Measurements from ENCODE around the gene USP25.
A peak's percentile ranks its signal among the peaks of the same experiment; 100 is the strongest.

USP25 gene, protein sequence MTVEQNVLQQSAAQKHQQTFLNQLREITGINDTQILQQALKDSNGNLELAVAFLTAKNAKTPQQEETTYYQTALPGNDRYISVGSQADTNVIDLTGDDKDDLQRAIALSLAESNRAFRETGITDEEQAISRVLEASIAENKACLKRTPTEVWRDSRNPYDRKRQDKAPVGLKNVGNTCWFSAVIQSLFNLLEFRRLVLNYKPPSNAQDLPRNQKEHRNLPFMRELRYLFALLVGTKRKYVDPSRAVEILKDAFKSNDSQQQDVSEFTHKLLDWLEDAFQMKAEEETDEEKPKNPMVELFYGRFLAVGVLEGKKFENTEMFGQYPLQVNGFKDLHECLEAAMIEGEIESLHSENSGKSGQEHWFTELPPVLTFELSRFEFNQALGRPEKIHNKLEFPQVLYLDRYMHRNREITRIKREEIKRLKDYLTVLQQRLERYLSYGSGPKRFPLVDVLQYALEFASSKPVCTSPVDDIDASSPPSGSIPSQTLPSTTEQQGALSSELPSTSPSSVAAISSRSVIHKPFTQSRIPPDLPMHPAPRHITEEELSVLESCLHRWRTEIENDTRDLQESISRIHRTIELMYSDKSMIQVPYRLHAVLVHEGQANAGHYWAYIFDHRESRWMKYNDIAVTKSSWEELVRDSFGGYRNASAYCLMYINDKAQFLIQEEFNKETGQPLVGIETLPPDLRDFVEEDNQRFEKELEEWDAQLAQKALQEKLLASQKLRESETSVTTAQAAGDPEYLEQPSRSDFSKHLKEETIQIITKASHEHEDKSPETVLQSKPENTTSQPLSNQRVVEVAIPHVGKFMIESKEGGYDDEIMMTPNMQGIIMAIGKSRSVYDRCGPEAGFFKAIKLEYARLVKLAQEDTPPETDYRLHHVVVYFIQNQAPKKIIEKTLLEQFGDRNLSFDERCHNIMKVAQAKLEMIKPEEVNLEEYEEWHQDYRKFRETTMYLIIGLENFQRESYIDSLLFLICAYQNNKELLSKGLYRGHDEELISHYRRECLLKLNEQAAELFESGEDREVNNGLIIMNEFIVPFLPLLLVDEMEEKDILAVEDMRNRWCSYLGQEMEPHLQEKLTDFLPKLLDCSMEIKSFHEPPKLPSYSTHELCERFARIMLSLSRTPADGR

DNA sequence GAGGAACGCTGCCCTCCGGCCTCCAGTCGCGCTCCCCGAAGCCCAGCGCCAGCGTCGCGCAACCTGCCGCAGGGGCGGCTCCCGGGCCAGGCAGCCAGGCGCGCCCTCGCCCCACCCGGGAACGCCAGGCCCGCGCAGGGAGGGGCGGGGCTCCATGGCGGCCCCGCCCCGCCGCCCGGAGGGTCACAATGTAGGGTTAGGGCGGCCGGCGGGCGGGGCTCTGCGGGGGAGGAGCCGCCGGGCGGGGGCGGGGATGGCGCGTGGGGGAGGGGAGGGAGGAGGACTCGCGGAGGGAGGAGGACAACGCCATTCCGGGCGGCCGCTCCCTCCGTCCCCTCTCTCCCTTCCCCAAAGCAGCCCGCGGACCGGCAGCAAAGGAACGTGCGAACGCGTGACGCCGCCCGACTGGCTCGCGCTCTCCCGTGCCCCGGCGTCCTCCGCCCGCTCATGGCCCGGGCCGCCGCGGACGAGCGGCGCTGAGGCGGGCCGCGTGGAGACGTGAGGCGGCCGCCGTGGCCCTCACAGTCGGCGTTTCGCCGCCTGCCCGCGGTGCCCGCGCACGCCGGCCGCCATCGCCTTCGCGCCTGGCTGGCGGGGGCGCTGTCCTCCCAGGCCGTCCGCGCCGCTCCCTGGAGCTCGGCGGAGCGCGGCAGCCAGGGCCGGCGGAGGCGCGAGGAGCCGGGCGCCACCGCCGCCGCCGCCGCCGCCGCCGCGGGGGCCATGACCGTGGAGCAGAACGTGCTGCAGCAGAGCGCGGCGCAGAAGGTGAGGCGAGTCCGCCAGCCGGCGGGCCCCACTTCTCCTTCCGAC is at the start of gene USP25:
Gene USP25 (plus strand): TSS at position 309 of the 810 bp plus-strand sequence. CDS start 412 bp downstream, at position 721.
- DNase-seq, result peak; percentile 67 to 71

DNA sequence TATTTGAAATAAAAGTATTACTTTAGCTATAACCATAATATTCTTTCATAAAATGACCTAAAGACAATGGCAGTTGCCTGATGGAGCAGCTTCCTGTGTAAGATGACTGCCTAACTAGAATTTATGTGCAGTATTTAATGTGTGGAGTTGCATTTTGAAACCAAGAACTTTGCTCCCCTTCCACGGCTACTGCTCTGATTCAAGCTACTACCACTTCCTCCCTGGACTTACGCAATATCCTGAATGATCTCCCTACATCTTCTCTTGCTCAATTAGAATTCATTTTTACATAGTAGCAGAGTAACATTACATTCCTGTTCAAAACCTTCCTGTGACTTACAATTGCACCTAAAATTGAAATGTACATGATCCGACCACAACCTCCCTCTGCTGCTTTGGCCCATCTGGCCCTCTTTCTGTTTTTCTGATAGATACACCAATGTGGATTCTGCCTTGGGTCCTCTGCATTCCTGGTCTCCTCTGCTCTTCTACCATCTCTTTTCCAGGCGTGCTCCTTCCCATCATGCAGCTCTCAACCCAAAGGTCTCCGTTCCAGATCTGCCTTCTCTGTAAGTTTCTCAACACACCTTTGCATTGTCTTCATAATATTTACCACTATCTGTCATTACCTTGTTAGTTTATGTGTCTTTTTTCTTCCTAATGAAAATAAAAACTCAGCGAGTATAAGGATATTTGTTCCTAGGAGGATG is 47.4 kb upstream of the USP25 start:
- peak; percentile 94 to 97 for DNase-seq

- peak; percentile 6 to 27 for DNase-seq
Measured at GRCh38 chr21:15682977-15683376, 46.8 kb upstream of the USP25 start.

GRCh38 chr21:15686506-15686905 is 43.3 kb upstream of the USP25 start:
- peak; percentile 70 to 80 for DNase-seq

DNA sequence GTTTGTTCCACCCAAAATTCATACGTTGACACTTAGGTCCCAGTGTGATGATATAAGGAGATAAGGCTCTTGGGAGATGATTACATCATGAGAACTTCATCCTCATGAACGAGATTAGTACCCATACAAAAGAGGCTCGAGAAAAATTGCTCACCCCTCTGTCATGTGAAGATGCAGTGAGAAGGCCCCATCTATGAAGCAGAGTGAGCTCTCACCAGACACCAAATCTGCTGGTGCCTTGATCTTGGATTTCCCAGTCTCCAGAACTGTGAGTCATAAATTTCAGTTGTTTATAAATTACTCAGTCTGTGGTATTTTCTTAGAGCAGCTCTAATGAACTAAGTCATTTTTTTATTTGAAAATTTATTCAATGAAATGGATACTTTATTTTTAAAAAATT is 42.6 kb upstream of the USP25 start:
- DNase-seq, result no peak

DNA sequence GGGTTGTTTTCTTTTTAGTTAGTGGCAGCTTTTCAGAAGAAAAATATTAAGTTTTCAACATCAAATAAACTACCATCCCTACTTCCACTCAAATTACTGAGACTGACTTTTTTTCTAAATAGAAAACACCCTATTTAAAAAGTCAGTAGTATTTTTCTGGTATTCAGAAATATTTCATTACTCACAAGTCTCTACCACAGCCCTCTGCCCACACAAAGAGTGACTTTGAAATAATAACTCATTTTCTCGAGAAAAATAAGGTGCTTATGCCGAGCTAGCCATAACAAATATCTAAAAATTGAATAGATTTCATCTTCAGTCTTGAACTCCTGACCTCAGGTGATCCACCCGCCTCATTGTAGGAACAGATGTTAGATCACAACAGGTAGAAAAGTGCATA is 41.8 kb upstream of the USP25 start:
- DNase-seq, result no peak

DNA sequence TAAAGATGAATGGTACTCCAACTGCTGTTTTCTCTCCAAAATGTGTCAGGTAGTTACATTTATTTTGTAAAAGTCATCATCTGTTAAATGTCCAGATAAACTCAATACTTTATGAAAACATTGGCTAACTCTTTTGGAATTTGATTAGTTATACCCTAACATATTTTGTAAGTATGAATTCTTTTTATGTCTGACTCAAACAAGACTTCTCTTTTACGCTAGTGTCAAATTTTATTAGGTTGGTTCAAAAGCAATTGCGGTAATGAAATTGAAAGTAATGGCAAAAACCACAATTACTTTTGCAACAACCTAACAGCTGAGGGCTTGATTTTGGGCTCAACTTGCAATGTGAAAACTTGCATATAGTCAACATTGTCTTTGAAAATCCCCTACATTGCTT is 41.0 kb upstream of the USP25 start:
- DNase-seq, result no peak

- DNase-seq, result no peak
Measured at GRCh38 chr21:15692711-15693110, 37.1 kb upstream of the USP25 start.

GRCh38 chr21:15695241-15695640 is 34.5 kb upstream of the USP25 start:
- DNase-seq, result no peak

GRCh38 chr21:15701830-15702229 is 28.0 kb upstream of the USP25 start:
- no peak for DNase-seq

DNA sequence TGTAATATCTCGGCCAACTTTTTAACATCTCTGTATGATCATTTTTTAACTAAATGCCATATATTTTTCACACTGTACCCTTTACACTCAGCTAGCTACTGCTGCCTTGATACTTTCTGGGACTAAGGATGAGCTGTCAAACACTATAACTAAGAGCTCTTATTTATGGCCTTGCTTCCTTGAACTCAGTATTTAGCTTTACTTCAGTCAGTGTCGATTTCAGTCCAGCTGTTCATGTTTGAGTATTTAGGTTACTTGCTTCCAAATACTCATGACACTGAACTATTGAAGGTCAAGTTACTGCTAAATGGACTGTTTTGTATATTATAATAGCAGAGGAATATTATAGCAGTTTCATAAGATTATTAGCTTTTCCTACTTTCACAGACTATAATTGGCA is 25.9 kb upstream of the USP25 start:
- no peak for DNase-seq

- DNase-seq, result peak; percentile 4 to 6
Measured at GRCh38 chr21:15706696-15707095, 23.1 kb upstream of the USP25 start.

GRCh38 chr21:15713412-15713811 is 16.4 kb upstream of the USP25 start:
- no peak for DNase-seq

GRCh38 chr21:15718711-15719110 is 11.1 kb upstream of the USP25 start:
- no peak for DNase-seq

- no peak for DNase-seq
Measured at GRCh38 chr21:15719976-15720375, 9.8 kb upstream of the USP25 start.

GRCh38 chr21:15722591-15723324 is 7.0 kb upstream of the USP25 start:
- DNase-seq, result no peak

GRCh38 chr21:15725949-15726348 is 3.8 kb upstream of the USP25 start:
- DNase-seq, result no peak

GRCh38 chr21:15728046-15728445 is 1.7 kb upstream of the USP25 start:
- DNase-seq, result no peak

DNA sequence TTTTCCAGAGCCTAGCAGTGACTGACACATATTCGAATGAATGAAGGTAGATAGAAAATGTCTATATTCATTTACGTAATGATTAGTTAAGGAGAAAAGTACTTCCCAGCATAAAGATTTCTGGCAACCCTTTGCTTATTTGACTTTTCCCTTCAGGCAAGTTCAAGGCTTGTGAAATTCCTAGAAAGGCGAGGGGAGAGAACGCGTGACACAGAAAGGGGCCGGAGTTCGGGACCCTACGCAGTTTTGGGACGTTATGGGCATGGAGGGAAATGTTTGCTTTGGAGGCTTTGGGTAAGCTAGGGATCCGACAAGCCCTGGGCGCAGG is 472 bp upstream of the USP25 start:
- peak in 1 of 2 experiments; percentile 29 for DNase-seq

- DNase-seq, result peak; percentile 43 to 53
Measured at GRCh38 chr21:15730484-15731242, 881 bp downstream of the USP25 start.

DNA sequence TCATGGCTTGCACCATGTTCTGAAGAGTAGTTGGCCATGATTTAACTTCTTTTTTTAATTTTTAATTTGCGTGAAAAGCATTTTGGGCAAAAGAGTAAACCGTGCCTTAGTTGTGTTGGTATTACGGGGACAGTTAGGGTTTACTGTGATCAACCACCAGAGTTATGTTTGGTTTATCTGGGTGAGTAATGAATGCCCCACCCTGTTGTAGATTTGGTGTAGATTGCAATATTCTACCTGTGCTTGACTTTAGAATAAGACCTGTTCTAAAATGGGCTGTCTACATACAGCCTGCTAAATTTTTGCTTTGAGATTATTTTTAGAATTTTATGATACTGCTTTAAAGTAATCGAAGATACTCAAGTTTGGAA is 1.4 kb downstream of the USP25 start:
- DNase-seq, result no peak

Measured in Kasumi-1 (cell line).